Activated naive CD4-positive, alpha-beta T cell treated with anti-CD3 and anti-CD28 coated beads, Interleukin-2, amount 50 U/mL, for 72 hours (primary cell): ENCODE results near the gene RAD23B. TPM values are rescaled to one million over a fixed set of nuclear protein-coding genes. Genes with fewer than 3 reads are reported as not detected.
A peak's percentile ranks its signal among the peaks of the same experiment; 100 is the strongest.
"Not testable (repeated sequence)": the region's sequence is repeated elsewhere in the genome, so short reads cannot be mapped to it uniquely, and the experiment has no call there.

Source experiments
- ATAC-seq, 2 donors: fragments of 150-1000 bp; cut with Tn5 transposase; 2 replicates each; pipeline ENCODE4 v1.10.0; 2021; ENCODE audit warnings: mild to moderate bottlenecking in 2 of 2, moderate library complexity in 2 of 2
- DNase-seq, 2 donors: peaks; one replicate each; pipeline ENCODE4 v3.0.0; 2021 to 2022; ENCODE audit warnings: low spot score in 2 of 2
- H3K27ac Mint-ChIP-seq, 2 donors: one replicate each; pipeline ENCODE4 v1.8.0; 2022; ENCODE audit warnings: mild to moderate bottlenecking in 2 of 2, mixed read lengths in 2 of 2
- H3K36me3 Mint-ChIP-seq, 2 donors: one replicate each; pipeline ENCODE4 v1.8.0; 2022; ENCODE audit warnings: mixed read lengths in 2 of 2
- H3K9me3 Mint-ChIP-seq, 2 donors: one replicate each; pipeline ENCODE4 v1.8.0; 2022; ENCODE audit warnings: mixed read lengths in 2 of 2
- total RNA-seq, 2 donors: library from RNA; stranded (reverse); gene quantifications; one replicate each; pipeline ENCODE4 v1.2.3, GENCODE V29; 2022

RAD23B gene
- 100 to 1,000 TPM in 1 of 2 donors, 10 to 100 TPM in 1; 87.3 to 115 TPM for total RNA-seq

- peak; percentile 87 to 89 for ATAC-seq
- Mint-ChIP-seq H3K36me3 (peaks cover 9 to 25% of the 10 kb centered on the region in 2 donors), H3K27ac (peak within 1 kb of the TSS; percentile 95 to 97)
Measured at GRCh38 chr9:107282759-107283622, at the start of gene RAD23B. Gene RAD23B, plus strand, starts transcription at chr9:107283279. Its CDS starts 351 bp downstream, at chr9:107283630.

DNA sequence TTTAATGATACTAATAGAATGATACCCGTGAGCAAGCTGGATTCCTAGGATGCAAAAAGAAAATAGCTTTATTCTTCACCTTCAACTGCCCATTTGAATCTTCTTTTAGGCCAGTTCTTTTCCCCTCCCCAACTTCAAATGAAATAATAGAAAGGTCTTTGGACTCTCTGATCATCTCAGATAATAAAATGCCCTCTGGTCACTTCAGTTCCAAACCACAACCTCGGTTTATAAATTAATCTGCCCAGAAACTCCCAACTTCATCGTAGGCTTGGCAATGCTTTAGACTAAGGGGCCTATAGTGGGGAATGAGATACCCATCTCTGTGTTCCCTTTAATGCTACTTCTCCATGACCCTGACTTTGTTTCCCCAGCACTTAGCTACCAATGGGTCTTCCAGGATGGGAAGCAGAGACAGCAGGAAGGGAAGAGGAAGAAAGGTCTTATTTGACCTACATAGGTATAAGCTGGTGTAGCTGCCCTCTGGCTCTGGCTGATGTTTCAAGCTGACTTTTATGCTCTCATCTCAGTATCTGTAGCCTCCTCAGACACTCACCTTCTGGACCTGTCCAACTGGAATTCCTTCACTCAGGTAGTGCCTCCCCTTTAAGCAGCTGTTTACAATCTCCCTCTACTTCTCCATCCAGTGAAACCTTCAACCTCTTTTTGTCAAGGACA, 47.2 kb upstream of the RAD23B start:
- DNase-seq (no peak), ATAC-seq (no peak)
- Mint-ChIP-seq H3K9me3 (no peaks in the 10 kb centered on the region), H3K27ac (no peak overlapping the region), H3K36me3 (peaks cover 7 to 8% of the 10 kb centered on the region in 2 donors)

More at GRCh38 chr9:107282759-107283622, at the start of gene RAD23B:
- H3K9me3 Mint-ChIP-seq = peaks cover 0 to 6% of the 10 kb centered on the region in 2 donors
- peak; percentile 99 for DNase-seq

GRCh38 chr9:107237873-107238272, 45.2 kb upstream of the RAD23B start:
- H3K36me3 Mint-ChIP-seq = no peaks in the 10 kb centered on the region
- no peak for DNase-seq
- H3K9me3 Mint-ChIP-seq = no peaks in the 10 kb centered on the region
- peak; percentile 56 to 89 for ATAC-seq
- H3K27ac Mint-ChIP-seq = no peak overlapping the region

DNA sequence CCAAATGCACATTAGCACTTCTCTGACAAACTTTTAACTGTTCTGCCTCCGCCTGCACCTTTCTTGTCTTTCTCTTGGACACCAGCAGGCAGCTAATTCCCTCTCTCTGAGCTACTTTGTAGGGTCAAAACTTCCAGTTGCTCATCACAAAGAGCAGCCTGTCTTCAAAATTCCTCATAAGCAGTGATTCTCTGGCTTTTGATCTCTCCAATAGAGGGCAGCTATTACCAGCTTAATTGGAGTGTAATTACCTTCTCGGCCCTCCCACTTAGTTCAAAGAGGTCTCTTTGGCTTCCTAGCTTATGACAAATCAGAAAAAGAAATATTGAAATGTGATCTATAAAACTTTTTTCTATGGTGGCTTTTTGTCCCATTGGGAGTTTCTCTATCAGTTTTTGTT, 43.6 kb upstream of the RAD23B start:
- Mint-ChIP-seq H3K27ac (peak overlapping the region in 1 of 2 donors; percentile 17), H3K36me3 (no peaks in the 10 kb centered on the region), H3K9me3 (no peaks in the 10 kb centered on the region)
- DNase-seq (no peak), ATAC-seq (no peak)

DNA sequence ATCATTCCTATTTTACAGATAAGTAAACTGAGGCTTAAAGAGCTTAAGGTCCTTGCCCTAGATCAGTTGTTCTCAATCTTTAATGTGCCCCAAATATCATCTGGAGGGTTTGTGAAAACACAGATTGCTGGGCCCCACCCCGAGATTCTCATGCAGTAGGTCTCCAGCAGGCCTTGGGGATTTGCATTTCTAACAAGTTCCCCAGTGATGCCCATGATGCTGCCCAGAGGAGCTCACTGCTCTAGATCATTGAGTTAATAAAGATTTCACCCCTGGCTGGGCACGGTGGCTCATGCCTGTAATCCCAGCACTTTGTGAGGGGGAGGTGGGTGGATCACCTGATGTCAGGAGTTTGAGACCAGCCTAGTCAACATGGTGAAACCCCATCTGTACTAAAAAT, 42.8 kb upstream of the RAD23B start:
- DNase-seq (no peak), ATAC-seq (no peak)
- H3K9me3 Mint-ChIP-seq = no peaks in the 10 kb centered on the region
- H3K27ac Mint-ChIP-seq = no peak overlapping the region
- no peaks in the 10 kb centered on the region for H3K36me3 Mint-ChIP-seq

DNA sequence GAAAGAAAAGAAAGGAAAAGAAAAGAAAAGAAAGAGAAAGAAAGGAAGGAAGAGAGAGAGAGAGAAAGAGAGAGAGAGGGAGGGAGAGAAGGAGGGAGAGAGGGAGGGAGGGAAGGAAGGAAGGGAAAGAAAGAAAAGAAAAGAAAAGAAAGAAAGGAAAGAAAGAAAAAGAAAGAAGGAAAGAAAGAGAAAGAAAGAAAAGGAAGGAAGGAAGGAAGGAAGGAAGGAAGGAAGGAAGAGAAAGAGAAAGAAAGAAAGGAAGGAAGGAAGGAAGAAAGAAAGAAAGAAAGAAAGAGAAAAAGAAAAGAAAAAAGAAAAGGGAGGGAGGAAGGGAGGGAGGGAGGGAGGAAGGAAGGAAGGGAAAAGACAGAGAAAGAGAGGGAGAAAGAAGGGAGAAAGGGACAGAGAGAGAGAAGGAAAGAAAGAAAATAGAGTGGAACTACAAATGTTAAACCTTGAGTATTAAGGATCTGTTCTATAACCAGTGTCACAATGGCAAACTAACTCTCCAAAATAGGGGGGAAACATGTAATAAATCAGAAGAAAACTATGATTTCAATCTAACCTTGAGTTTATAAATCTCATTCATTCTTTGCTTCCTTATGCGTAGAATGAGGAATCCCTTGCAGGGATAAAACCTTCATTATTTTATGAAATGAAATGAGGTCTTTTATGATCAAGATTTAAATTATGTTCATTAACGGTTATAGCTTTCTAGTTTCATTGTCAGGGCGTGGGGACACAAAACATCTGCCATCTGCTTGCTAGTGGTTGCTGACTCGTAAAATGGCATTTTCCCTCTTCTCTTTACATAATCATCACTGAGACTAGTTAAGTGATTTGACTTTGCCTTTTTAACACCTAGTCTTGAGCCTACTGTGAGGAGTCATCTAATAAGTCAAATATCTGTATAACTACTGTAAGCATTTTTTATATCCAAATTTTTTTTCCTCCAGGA, 40.7 kb upstream of the RAD23B start:
- Mint-ChIP-seq H3K9me3 (no peaks in the 10 kb centered on the region), H3K36me3 (no peaks in the 10 kb centered on the region), H3K27ac (peak overlapping the region; percentile 44 to 64)
- DNase-seq = no peak
- ATAC-seq = peak in 1 of 2 donors; percentile 38

DNA sequence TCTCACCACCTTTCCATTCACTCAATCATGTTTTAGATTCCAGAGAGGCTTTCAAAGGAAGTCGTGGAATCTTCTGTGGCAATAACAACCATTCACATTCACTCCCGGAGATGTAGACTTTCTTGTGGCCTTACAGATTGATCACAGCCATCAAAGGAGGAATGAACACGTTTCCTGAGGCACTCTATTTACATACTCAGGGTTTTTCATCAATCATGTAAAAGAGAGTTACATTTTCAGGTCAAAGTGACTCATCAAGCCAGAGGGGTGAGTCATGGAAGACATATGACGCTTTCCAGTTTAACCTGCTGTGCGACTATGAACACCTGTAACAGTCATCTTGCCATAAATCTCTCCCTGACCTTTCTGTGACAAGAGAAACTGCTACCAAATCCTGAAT, 39.3 kb upstream of the RAD23B start:
- H3K36me3 Mint-ChIP-seq = no peaks in the 10 kb centered on the region
- H3K9me3 Mint-ChIP-seq = no peaks in the 10 kb centered on the region
- peak overlapping the region; percentile 8 to 81 for H3K27ac Mint-ChIP-seq
- ATAC-seq (peak; percentile 97), DNase-seq (peak in 1 of 2 donors; percentile 15)

- Mint-ChIP-seq H3K9me3 (no peaks in the 10 kb centered on the region), H3K27ac (peak overlapping the region in 1 of 2 donors; percentile 12), H3K36me3 (no peaks in the 10 kb centered on the region)
- DNase-seq (no peak), ATAC-seq (no peak)
Measured at GRCh38 chr9:107246259-107247254, 36.5 kb upstream of the RAD23B start.

DNA sequence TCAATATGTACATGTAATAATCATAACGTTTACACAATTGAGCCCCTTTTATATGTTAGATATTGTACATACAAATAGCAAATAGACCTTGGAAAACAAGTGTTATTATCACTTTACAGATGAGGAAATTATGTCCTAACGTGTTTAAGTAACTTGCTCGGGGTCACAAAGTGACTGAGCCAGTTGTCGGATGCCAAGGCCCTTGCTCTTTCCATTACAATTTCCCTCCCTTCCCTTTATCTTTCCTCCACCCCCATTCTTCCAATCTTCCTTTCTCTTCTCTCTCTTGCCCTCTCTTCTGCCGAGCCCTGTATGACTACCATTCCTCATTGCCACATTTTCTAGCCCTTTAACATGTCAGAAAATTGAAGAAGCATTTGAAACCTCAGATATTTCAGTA, 34.4 kb upstream of the RAD23B start:
- Mint-ChIP-seq H3K9me3 (peaks cover 0 to 4% of the 10 kb centered on the region in 2 donors), H3K27ac (no peak overlapping the region), H3K36me3 (no peaks in the 10 kb centered on the region)
- DNase-seq (no peak), ATAC-seq (no peak)

- Mint-ChIP-seq H3K36me3 (no peaks in the 10 kb centered on the region), H3K9me3 (peaks cover 0 to 4% of the 10 kb centered on the region in 2 donors), H3K27ac (no peak overlapping the region)
- ATAC-seq (no peak), DNase-seq (no peak)
Measured at GRCh38 chr9:107249131-107249533, 33.9 kb upstream of the RAD23B start.

GRCh38 chr9:107249665-107250285, 33.3 kb upstream of the RAD23B start:
- Mint-ChIP-seq H3K36me3 (no peaks in the 10 kb centered on the region), H3K27ac (no peak overlapping the region), H3K9me3 (peaks cover 0 to 4% of the 10 kb centered on the region in 2 donors)
- no peak for ATAC-seq
- no peak for DNase-seq

- no peak for ATAC-seq
- peaks cover 0 to 4% of the 10 kb centered on the region in 2 donors for H3K9me3 Mint-ChIP-seq
- peak overlapping the region in 1 of 2 donors; percentile 37 for H3K27ac Mint-ChIP-seq
- H3K36me3 Mint-ChIP-seq = no peaks in the 10 kb centered on the region
- DNase-seq = no peak
Measured at GRCh38 chr9:107251756-107252322, 31.2 kb upstream of the RAD23B start.

GRCh38 chr9:107258919-107259318, 24.2 kb upstream of the RAD23B start:
- ATAC-seq (no peak), DNase-seq (no peak)
- no peaks in the 10 kb centered on the region for H3K36me3 Mint-ChIP-seq
- H3K9me3 Mint-ChIP-seq = no peaks in the 10 kb centered on the region
- H3K27ac Mint-ChIP-seq = no peak overlapping the region

- not testable (repeated sequence) for DNase-seq, H3K9me3 Mint-ChIP-seq, ATAC-seq, H3K27ac Mint-ChIP-seq, H3K36me3 Mint-ChIP-seq
Measured at GRCh38 chr9:107259751-107260313, 23.2 kb upstream of the RAD23B start.
